Endothelial cell (in vitro differentiated cells): ENCODE measurements around the gene RUFY2. TPM values are rescaled to one million over a fixed set of nuclear protein-coding genes. Genes with fewer than 3 reads are reported as not detected.
"Not testable (repeated sequence)": the region's sequence is repeated elsewhere in the genome, so short reads cannot be mapped to it uniquely, and the experiment has no call there.

Experiments
- DNase-seq: peaks from one replicate; pipeline ENCODE4 v3.0.0; 2021; ENCODE audit warnings: low spot score
- H3K27ac Mint-ChIP-seq: one replicate; pipeline ENCODE4 v1.8.0; 2021; ENCODE audit warnings: mixed read lengths, inconsistent platforms; ENCODE audit not compliant: unreplicated experiment
- H3K27me3 Mint-ChIP-seq: one replicate; pipeline ENCODE4 v1.8.0; 2021; ENCODE audit warnings: mild to moderate bottlenecking, moderate library complexity, mixed read lengths, inconsistent platforms; ENCODE audit not compliant: unreplicated experiment
- H3K36me3 Mint-ChIP-seq: one replicate; pipeline ENCODE4 v1.8.0; 2021; ENCODE audit warnings: mild to moderate bottlenecking, low read depth, mixed read lengths, inconsistent platforms; ENCODE audit not compliant: unreplicated experiment
- H3K4me1 Mint-ChIP-seq: one replicate; pipeline ENCODE4 v1.8.0; 2021; ENCODE audit warnings: mild to moderate bottlenecking, mixed read lengths, inconsistent platforms; ENCODE audit not compliant: unreplicated experiment
- H3K4me3 Mint-ChIP-seq: one replicate; pipeline ENCODE4 v1.8.0; 2021; ENCODE audit warnings: mild to moderate bottlenecking, mixed read lengths, inconsistent platforms; ENCODE audit not compliant: unreplicated experiment
- H3K9me3 Mint-ChIP-seq: one replicate; pipeline ENCODE4 v1.8.0; 2021; ENCODE audit warnings: mixed read lengths, inconsistent platforms; ENCODE audit not compliant: unreplicated experiment
- long read RNA-seq: library from polyadenylated mRNA; unstranded; transcript quantifications from one replicate; pipeline ENCODE4 v2.0.0, GENCODE V29; 2020; ENCODE audit not compliant: unreplicated experiment
- total RNA-seq: library from RNA; stranded (reverse); fragmentation: NEBNext Ultra II Directional; extraction: Animal tissue kit (Norgen Biotek cat#: 25700); gene quantifications from one replicate; pipeline ENCODE4 v1.2.1, GENCODE V29; 2021; ENCODE audit not compliant: unreplicated experiment
- TF ChIP-seq, protein P1 (sequence below): fragments of 200-600 bp; sonication (generic); IDR thresholded peaks from one replicate; pipeline ENCODE4 v1.5.0; 2021; ENCODE audit warnings: antibody characterized with exemption; ENCODE audit not compliant: unreplicated experiment

Gene RUFY2, protein sequence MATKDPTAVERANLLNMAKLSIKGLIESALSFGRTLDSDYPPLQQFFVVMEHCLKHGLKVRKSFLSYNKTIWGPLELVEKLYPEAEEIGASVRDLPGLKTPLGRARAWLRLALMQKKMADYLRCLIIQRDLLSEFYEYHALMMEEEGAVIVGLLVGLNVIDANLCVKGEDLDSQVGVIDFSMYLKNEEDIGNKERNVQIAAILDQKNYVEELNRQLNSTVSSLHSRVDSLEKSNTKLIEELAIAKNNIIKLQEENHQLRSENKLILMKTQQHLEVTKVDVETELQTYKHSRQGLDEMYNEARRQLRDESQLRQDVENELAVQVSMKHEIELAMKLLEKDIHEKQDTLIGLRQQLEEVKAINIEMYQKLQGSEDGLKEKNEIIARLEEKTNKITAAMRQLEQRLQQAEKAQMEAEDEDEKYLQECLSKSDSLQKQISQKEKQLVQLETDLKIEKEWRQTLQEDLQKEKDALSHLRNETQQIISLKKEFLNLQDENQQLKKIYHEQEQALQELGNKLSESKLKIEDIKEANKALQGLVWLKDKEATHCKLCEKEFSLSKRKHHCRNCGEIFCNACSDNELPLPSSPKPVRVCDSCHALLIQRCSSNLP
- 24.7 TPM for total RNA-seq
- long read RNA-seq, partial matches to known transcripts = 2 of 4 reads
- long read RNA-seq, other reads (novel, unspliced or antisense) = 1 of 4 reads

DNA sequence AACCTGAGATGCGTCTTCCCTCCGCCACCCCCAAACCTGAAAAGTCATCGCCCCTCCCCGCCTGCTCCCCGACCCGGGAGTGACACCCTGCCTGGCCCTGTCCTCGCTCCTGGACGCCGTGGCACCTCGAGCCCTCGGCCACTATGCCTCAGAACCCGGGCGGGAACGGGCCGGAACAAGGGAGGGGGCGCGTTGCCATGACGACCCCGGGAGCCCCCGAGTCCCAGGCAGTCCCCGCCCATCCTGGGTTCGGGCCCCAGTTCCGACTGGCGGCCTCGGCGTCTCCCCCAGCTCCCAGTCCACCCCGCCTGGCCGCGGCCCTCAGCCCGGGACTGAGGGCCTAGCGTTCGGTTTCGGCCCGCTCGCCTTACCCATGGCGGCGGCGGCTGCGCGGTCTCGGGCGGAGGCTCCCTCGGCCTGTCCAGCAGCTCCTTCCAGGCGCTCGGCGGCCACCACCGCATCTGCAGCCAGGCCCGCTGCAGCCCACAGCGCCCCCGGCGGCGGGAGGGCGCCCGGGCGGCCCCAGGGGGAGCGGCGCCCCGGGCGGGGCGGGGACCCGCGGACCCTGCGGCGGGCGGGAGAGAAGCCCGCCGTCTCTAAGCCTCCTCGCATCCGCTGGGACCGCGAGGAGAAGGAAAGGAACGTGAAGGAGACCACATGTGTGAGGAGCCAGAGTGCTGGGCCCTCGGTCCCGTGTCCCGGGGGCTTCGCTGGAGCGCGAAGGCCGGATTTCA, at the start of gene RUFY2:
Gene RUFY2 (minus strand): TSS at position 463 of the 734 bp plus-strand sequence. CDS start 88 bp downstream, at position 375.
- peak; percentile 93 for DNase-seq
- peaks cover 7% of the 10 kb centered on the region for H3K4me1 Mint-ChIP-seq
- TF ChIP-seq, protein P1, sequence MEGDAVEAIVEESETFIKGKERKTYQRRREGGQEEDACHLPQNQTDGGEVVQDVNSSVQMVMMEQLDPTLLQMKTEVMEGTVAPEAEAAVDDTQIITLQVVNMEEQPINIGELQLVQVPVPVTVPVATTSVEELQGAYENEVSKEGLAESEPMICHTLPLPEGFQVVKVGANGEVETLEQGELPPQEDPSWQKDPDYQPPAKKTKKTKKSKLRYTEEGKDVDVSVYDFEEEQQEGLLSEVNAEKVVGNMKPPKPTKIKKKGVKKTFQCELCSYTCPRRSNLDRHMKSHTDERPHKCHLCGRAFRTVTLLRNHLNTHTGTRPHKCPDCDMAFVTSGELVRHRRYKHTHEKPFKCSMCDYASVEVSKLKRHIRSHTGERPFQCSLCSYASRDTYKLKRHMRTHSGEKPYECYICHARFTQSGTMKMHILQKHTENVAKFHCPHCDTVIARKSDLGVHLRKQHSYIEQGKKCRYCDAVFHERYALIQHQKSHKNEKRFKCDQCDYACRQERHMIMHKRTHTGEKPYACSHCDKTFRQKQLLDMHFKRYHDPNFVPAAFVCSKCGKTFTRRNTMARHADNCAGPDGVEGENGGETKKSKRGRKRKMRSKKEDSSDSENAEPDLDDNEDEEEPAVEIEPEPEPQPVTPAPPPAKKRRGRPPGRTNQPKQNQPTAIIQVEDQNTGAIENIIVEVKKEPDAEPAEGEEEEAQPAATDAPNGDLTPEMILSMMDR = peak; percentile 72
- H3K27ac Mint-ChIP-seq = peak within 1 kb of the TSS; percentile 88
- peaks cover 1% of the 10 kb centered on the region for H3K27me3 Mint-ChIP-seq
- H3K9me3 Mint-ChIP-seq = no peaks in the 10 kb centered on the region
- peak within 1 kb of the TSS; percentile 89 for H3K4me3 Mint-ChIP-seq
- no peaks in the 10 kb centered on the region for H3K36me3 Mint-ChIP-seq

DNA sequence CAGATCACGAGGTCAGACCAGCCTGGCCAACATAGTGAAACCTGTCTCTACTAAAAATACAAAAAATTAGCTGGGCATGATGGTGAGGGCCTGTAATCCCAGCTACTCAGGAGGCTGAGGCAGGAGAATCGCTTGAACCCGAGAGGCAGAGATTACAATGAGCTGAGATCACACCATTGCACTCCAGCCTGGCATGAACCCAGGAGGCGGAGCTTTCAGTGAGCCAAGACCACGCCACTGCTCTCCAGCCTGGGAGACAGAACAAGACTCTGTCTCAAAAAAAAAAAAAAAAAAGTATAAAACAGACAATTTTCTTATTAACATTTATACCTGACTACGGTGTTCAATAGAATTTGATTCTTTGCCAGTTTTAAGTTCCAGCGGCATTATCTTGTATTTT, 42.6 kb upstream of the RUFY2 start:
- DNase-seq, H3K36me3 Mint-ChIP-seq, H3K4me3 Mint-ChIP-seq, H3K4me1 Mint-ChIP-seq, H3K27ac Mint-ChIP-seq, H3K9me3 Mint-ChIP-seq, H3K27me3 Mint-ChIP-seq: not testable (repeated sequence)

DNA sequence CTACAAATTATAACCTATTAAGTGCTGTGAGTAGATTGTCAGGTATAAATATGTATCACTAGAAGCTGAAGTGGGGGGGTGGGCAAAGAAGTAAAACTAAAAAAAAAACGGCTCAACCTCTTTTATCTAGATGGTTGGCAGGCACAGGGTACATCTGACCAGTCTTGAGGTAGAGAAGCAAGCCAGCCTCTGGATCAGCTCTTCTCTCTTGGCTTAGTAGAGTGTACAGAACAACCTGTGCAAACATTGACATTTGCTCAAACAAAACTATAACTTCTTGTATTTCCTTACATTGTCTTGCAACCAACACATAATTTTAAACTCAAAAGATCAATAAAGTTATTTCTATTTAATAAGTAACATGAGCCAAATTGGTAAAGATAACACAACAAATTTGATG, 39.1 kb upstream of the RUFY2 start:
- H3K36me3 Mint-ChIP-seq = no peaks in the 10 kb centered on the region

DNA sequence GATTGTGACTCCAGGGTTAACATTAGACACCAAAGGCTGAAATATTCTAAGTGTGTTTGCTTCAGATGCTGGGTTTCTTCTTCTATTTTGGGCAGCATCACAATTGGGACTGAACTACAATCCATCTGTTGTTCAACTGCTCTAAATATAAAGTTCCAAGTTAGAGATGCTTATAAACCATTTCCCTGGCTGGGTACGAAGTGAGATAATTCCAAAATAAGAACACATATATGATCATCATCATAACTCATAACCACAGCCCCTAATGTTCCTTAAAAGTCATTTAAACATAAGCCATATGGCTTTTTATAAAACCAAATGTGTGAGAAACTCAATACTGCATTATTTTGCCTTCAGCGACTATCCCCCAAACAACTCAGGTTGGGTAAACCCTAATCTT, 35.9 kb upstream of the RUFY2 start:
- no peaks in the 10 kb centered on the region for H3K4me1 Mint-ChIP-seq
- no peaks in the 10 kb centered on the region for H3K36me3 Mint-ChIP-seq
- no peak overlapping the region for H3K27ac Mint-ChIP-seq
- H3K4me3 Mint-ChIP-seq = no peak overlapping the region
- TF ChIP-seq, protein P1 = no peak
- H3K27me3 Mint-ChIP-seq = no peaks in the 10 kb centered on the region
- no peaks in the 10 kb centered on the region for H3K9me3 Mint-ChIP-seq
- no peak for DNase-seq

More for the DNA sequence above, 39.1 kb upstream of the RUFY2 start:
- Mint-ChIP-seq H3K27ac (no peak overlapping the region), H3K4me3 (no peak overlapping the region), H3K4me1 (no peaks in the 10 kb centered on the region), H3K27me3 (no peaks in the 10 kb centered on the region), H3K9me3 (no peaks in the 10 kb centered on the region)
- no peak for DNase-seq
- TF ChIP-seq, protein P1 = no peak

DNA sequence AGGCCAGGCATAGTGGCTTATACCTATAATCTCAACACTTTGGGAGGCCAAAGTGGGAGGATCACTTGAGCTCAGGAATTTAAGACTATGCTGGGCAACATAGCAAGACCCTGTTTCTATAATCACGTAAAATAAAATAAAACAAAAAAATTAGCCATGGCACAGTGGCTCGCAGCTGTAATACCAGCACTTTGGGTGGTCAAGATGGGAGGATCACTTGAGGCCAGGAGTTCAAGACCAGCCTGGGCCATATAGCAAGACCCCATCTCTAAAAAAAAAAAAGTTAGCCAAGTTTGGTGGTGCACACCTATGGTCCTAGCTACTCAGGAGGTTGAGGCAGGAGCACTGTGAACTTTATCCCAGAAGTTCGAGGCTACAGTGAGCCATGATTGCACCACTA, 33.8 kb upstream of the RUFY2 start:
- Mint-ChIP-seq H3K9me3 (no peaks in the 10 kb centered on the region), H3K36me3 (no peaks in the 10 kb centered on the region), H3K4me1 (no peaks in the 10 kb centered on the region), H3K27ac (no peak overlapping the region), H3K4me3 (no peak overlapping the region), H3K27me3 (no peaks in the 10 kb centered on the region)
- no peak for DNase-seq
- TF ChIP-seq, protein P1 = no peak
